Measurements from ENCODE around the gene PERCC1.
"Not testable (repeated sequence)": the region's sequence is repeated elsewhere in the genome, so short reads cannot be mapped to it uniquely, and the experiment has no call there.

PERCC1 gene

GRCh38 chr16:1466054-1466453, 35.2 kb downstream of the PERCC1 start:
- no peak for DNase-seq

GRCh38 chr16:1466968-1467521, 36.2 kb downstream of the PERCC1 start:
- DNase-seq: no peak

- no peak for DNase-seq
Observed at GRCh38 chr16:1468426-1468810, 37.5 kb downstream of the PERCC1 start.

- DNase-seq: not testable (repeated sequence)
Observed at GRCh38 chr16:1469141-1469540, 38.3 kb downstream of the PERCC1 start.

- DNase-seq: no peak
Observed at GRCh38 chr16:1469693-1470201, 38.9 kb downstream of the PERCC1 start.

- DNase-seq: no peak
Observed at GRCh38 chr16:1470481-1471251, 39.8 kb downstream of the PERCC1 start.

- no peak for DNase-seq
Observed at GRCh38 chr16:1471569-1472194, 40.8 kb downstream of the PERCC1 start.

- no peak for DNase-seq
Observed at GRCh38 chr16:1472974-1473373, 42.1 kb downstream of the PERCC1 start.

- DNase-seq: peak in 2 of 56 donors; percentile 49 to 53
Observed at GRCh38 chr16:1474082-1474795, 43.4 kb downstream of the PERCC1 start.

- DNase-seq: peak in 54 of 56 donors; percentile 27 to 93 (median 81)
Observed at GRCh38 chr16:1474796-1475551, 44.1 kb downstream of the PERCC1 start, which contains the start of gene CLCN7. CLCN7 (minus strand) TSS chr16:1475028; CDS start chr16:1474974, 54 bp downstream.

GRCh38 chr16:1475552-1476114, 44.8 kb downstream of the PERCC1 start:
- DNase-seq: no peak

GRCh38 chr16:1477033-1477432, 46.2 kb downstream of the PERCC1 start:
- DNase-seq: no peak

- DNase-seq: not testable (repeated sequence)
Observed at GRCh38 chr16:1478937-1479336, 48.1 kb downstream of the PERCC1 start.

GRCh38 chr16:1481906-1482835, 51.3 kb downstream of the PERCC1 start:
- DNase-seq: no peak
